ENCODE data around the gene DGKB. TPM values are rescaled to one million over a fixed set of nuclear protein-coding genes. Genes with fewer than 3 reads are reported as not detected.

DGKB gene
- total RNA-seq, 1 donor from 2014 or later, result not detected

DNA sequence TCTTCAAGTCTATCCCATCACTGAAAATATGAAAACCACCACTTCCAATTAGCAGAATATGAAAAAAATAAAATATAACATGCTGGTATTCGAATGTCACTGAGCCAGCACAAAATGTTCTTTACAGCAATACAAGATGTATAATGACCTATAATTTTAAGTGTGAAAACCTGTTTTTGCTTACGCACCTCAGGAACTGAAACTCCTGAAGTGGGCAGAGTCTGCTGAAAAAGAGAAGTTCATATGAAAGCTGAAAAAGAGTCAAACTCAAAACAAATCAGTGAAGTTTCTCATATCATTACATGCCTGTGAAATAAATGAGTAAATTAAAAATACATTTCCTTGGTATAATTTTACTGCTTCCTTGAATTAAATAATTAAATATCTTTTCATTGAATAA, 272.5 kb downstream of the DGKB start:
- no peaks in the 10 kb centered on the region for H3K36me3 ChIP-seq
- no peak overlapping the region for H3K4me3 ChIP-seq
- intact Hi-C loops (cut with DNase I), result no loop called here
- no peaks in the 10 kb centered on the region for H3K9me3 ChIP-seq
- no peak overlapping the region for H3K27ac ChIP-seq
- H3K4me1 ChIP-seq, result no peaks in the 10 kb centered on the region
- DNase-seq, result no peak
- ATAC-seq, result no peak
- TF ChIP-seq CTCF (IDR thresholded peaks at IDR 0.05), result no peak
- H3K27me3 ChIP-seq, result no peaks in the 10 kb centered on the region

DNA sequence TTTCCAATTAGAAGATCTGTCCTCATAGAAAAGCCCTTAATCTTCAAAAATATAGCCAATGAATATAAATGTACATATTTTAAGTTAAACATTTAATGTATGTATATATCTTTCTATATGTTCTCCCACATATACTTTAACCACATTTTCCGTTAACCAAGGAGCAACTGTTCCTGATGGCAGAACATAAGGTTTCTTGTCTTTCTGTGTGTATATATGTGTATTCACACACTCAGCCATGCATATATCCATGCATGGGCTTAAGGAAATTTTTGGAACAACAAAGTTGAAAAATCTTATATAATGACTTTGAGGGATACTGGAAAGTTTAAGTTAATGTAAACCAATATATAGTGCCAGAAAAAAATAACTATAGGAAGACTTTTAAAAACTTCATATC, 274.0 kb downstream of the DGKB start:
- Histone ChIP-seq H3K36me3 (no peaks in the 10 kb centered on the region), H3K9me3 (no peaks in the 10 kb centered on the region), H3K4me1 (no peaks in the 10 kb centered on the region), H3K27me3 (no peaks in the 10 kb centered on the region), H3K27ac (no peak overlapping the region), H3K4me3 (no peak overlapping the region)
- no peak for DNase-seq
- intact Hi-C loops (cut with DNase I), result no loop called here
- TF ChIP-seq CTCF (IDR thresholded peaks at IDR 0.05), result no peak
- no peak for ATAC-seq

- Histone ChIP-seq H3K36me3 (no peaks in the 10 kb centered on the region), H3K27me3 (no peaks in the 10 kb centered on the region), H3K27ac (no peak overlapping the region), H3K4me3 (no peak overlapping the region), H3K4me1 (no peaks in the 10 kb centered on the region), H3K9me3 (no peaks in the 10 kb centered on the region)
- DNase-seq (no peak), ATAC-seq (no peak)
- TF ChIP-seq CTCF (IDR thresholded peaks at IDR 0.05), result no peak
- intact Hi-C loops (cut with DNase I), result no loop called here
Observed at GRCh38 chr7:14626076-14626475, 276.5 kb downstream of the DGKB start.

DNA sequence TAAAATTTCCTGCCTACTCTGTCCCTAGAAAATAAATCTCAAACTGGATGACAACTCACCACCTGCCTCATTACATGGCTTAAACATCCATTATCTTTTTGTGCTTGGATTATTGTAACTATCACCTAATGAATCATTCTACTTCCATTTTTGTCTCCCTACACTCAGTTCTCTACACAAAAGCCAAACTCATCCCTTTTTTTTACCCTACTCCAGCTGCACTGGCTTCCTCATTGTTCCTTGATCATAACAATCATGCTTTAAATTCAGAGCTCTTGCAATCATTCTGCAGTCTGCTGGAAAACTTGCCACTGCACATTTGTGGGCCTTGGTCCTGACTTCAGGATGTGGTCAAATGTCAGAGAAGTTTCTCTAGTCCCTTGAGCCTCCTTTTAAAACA, 280.0 kb downstream of the DGKB start:
- Histone ChIP-seq H3K27ac (no peak overlapping the region), H3K36me3 (no peaks in the 10 kb centered on the region), H3K4me1 (no peaks in the 10 kb centered on the region), H3K27me3 (no peaks in the 10 kb centered on the region), H3K4me3 (no peak overlapping the region), H3K9me3 (no peaks in the 10 kb centered on the region)
- no peak for DNase-seq
- intact Hi-C loops (cut with DNase I), result no loop called here
- no peak for TF ChIP-seq CTCF (IDR thresholded peaks at IDR 0.05)
- ATAC-seq, result no peak

GRCh38 chr7:14606101-14606500, 296.4 kb downstream of the DGKB start:
- Histone ChIP-seq H3K9me3 (no peaks in the 10 kb centered on the region), H3K27me3 (no peaks in the 10 kb centered on the region), H3K4me3 (no peak overlapping the region), H3K36me3 (no peaks in the 10 kb centered on the region), H3K4me1 (no peaks in the 10 kb centered on the region), H3K27ac (no peak overlapping the region)
- TF ChIP-seq CTCF (IDR thresholded peaks at IDR 0.05), result no peak
- no peak for DNase-seq
- intact Hi-C loops (cut with DNase I), result no loop called here
- ATAC-seq, result no peak

DNA sequence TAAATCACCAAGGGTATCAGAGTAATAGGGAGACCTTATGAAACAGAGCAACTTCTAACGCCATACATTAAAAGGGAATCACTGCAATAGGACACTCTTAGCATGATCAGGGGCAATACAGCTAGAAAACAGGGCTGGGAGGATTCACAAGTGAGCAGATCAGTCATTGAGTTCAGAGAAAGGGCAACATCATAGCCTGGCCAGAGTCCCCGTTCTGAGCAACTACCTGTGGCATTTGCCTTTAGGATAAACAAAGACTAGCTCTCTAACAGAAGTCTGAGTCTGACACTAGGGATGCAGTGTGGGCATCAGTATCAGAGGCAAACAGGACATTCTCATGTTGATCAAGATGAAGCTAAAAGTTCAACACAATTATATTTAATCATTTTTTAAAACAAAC, 297.9 kb downstream of the DGKB start:
- no peak for TF ChIP-seq CTCF (IDR thresholded peaks at IDR 0.05)
- Histone ChIP-seq H3K4me3 (no peak overlapping the region), H3K4me1 (no peaks in the 10 kb centered on the region), H3K27ac (no peak overlapping the region), H3K27me3 (no peaks in the 10 kb centered on the region), H3K36me3 (no peaks in the 10 kb centered on the region), H3K9me3 (no peaks in the 10 kb centered on the region)
- ATAC-seq, result no peak
- no peak for DNase-seq
- intact Hi-C loops (cut with DNase I), result no loop called here

Data from upper lobe of right lung (tissue), 1 donor.